A549 (cell line): ENCODE results near the gene ANKS1B.

Experiments
- BHLHE40 ChIP-seq: IDR thresholded peaks from 2 replicates; pipeline ENCODE4 v1.6.1; 2012; ENCODE audit warnings: low read depth, low read length, inconsistent platforms
- EP300 ChIP-seq, 2 experiments: fragments of >200 bp; sonication (Bioruptor Twin); formaldehyde crosslinking; IDR thresholded peaks; 2 replicates in 1 of 2; 3 replicates in 1 of 2; pipeline ENCODE4 v1.6.1; 2016 to 2017
- FOSB ChIP-seq: fragments of 250-450 bp; sonication (Bioruptor Pico); IDR thresholded peaks from 2 replicates; pipeline ENCODE4 v1.5.0; 2020; ENCODE audit warnings: mild to moderate bottlenecking, moderate library complexity
- FOSL2 ChIP-seq, 2 experiments: fragments of 450-650 bp in 1 of 2; fragments of >200 bp in 1 of 2; sonication (Bioruptor Twin) in 1 of 2; formaldehyde crosslinking; IDR thresholded peaks; 2 replicates each; pipeline versions ENCODE4 v1.5.0 to v1.6.1; 2016 to 2020; ENCODE audit warnings: mild to moderate bottlenecking in 1 of 2, moderate library complexity in 1 of 2
- MYC ChIP-seq: IDR thresholded peaks from 2 replicates; pipeline ENCODE4 v1.6.1; 2012; ENCODE audit warnings: mild to moderate bottlenecking, inconsistent platforms, low read length, improper control_type of control experiment, borderline replicate concordance
- POLR2A ChIP-seq: IDR thresholded peaks from 2 replicates; pipeline ENCODE4 v1.6.1; 2012; ENCODE audit warnings: mild to moderate bottlenecking, low read length
- ZFP36 ChIP-seq: fragments of 450-650 bp; IDR thresholded peaks from 2 replicates; pipeline ENCODE4 v1.6.1; 2014; ENCODE audit warnings: borderline replicate concordance; ENCODE audit not compliant: partially characterized antibody
- TF ChIP-seq, protein P1 (sequence below): fragments of 250-450 bp; sonication (Bioruptor Pico); IDR thresholded peaks from 2 replicates; pipeline ENCODE4 v1.5.0; 2021; ENCODE audit warnings: mild to moderate bottlenecking, moderate library complexity, borderline replicate concordance
- TF ChIP-seq, protein P2 (sequence below): fragments of >200 bp; sonication (Bioruptor Twin); formaldehyde crosslinking; IDR thresholded peaks from 3 replicates; pipeline ENCODE4 v1.5.1; 2016
- TF ChIP-seq, protein P3 (sequence below): IDR thresholded peaks from 2 replicates; pipeline ENCODE4 v1.6.1; 2012
- TF ChIP-seq, protein P4 (sequence below): IDR thresholded peaks from 2 replicates; pipeline ENCODE4 v1.6.1; 2012

DNA sequence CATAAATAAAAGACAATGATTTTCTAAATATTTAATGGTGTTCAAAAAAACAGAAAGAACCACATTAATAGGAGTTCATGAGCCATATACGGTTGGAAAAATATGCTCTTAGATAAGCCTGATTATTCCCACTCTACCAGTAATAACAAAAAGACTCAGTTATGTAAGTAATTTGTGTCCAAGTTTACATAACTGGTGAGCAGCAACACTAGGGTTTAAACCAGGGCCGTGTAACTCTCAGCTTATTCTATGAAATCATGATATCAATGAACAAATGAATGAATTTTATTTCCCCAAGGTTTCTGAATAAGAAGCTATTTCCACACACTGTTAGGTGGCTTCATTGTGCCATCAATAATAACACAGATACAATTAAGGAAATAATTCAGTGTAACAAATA is 238.8 kb downstream of the ANKS1B start:
- TF ChIP-seq, protein P1, sequence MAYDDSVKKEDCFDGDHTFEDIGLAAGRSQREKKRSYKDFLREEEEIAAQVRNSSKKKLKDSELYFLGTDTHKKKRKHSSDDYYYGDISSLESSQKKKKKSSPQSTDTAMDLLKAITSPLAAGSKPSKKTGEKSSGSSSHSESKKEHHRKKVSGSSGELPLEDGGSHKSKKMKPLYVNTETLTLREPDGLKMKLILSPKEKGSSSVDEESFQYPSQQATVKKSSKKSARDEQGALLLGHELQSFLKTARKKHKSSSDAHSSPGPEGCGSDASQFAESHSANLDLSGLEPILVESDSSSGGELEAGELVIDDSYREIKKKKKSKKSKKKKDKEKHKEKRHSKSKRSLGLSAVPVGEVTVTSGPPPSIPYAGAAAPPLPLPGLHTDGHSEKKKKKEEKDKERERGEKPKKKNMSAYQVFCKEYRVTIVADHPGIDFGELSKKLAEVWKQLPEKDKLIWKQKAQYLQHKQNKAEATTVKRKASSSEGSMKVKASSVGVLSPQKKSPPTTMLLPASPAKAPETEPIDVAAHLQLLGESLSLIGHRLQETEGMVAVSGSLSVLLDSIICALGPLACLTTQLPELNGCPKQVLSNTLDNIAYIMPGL (CRISPR knock-in tag) = no peak
- TF ChIP-seq FOSB (CRISPR knock-in tag) (no peak), FOSL2 (IDR thresholded peaks at IDR 0.05) (no peak), FOSL2 (CRISPR knock-in tag; IDR thresholded peaks at IDR 0.05) (no peak), EP300 (IDR thresholded peaks at IDR 0.05) (no peak), BHLHE40 (no peak), POLR2A (no peak), ZFP36 (no peak), MYC (no peak)
- TF ChIP-seq, protein P2, sequence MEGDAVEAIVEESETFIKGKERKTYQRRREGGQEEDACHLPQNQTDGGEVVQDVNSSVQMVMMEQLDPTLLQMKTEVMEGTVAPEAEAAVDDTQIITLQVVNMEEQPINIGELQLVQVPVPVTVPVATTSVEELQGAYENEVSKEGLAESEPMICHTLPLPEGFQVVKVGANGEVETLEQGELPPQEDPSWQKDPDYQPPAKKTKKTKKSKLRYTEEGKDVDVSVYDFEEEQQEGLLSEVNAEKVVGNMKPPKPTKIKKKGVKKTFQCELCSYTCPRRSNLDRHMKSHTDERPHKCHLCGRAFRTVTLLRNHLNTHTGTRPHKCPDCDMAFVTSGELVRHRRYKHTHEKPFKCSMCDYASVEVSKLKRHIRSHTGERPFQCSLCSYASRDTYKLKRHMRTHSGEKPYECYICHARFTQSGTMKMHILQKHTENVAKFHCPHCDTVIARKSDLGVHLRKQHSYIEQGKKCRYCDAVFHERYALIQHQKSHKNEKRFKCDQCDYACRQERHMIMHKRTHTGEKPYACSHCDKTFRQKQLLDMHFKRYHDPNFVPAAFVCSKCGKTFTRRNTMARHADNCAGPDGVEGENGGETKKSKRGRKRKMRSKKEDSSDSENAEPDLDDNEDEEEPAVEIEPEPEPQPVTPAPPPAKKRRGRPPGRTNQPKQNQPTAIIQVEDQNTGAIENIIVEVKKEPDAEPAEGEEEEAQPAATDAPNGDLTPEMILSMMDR = no peak
- TF ChIP-seq, protein P3, sequence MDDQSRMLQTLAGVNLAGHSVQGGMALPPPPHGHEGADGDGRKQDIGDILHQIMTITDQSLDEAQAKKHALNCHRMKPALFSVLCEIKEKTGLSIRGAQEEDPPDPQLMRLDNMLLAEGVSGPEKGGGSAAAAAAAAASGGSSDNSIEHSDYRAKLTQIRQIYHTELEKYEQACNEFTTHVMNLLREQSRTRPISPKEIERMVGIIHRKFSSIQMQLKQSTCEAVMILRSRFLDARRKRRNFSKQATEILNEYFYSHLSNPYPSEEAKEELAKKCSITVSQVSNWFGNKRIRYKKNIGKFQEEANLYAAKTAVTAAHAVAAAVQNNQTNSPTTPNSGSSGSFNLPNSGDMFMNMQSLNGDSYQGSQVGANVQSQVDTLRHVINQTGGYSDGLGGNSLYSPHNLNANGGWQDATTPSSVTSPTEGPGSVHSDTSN = no peak
- TF ChIP-seq, protein P4, sequence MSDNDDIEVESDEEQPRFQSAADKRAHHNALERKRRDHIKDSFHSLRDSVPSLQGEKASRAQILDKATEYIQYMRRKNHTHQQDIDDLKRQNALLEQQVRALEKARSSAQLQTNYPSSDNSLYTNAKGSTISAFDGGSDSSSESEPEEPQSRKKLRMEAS = no peak
